Large intestine (tissue), 3 donors: ENCODE data around the gene SLC25A11. TPM values are rescaled to one million over a fixed set of nuclear protein-coding genes. Genes with fewer than 3 reads are reported as not detected.

Experiments
- DNase-seq, 2 donors: peaks; one replicate each; pipeline versions ENCODE4 v3.0.0 to v3.0.0-alpha.2; 2013
- H3K27ac ChIP-seq: one replicate; pipeline ENCODE4 v1.5.1; 2013; ENCODE audit warnings: low read length
- H3K27me3 ChIP-seq: 2 replicates; pipeline ENCODE4 v1.6.1; 2013; ENCODE audit warnings: low read length; ENCODE audit not compliant: control insufficient read depth, insufficient read depth
- H3K36me3 ChIP-seq: 2 replicates; pipeline ENCODE4 v1.6.1; 2013; ENCODE audit warnings: low read length; ENCODE audit not compliant: control insufficient read depth, insufficient read depth
- H3K4me1 ChIP-seq: one replicate; pipeline ENCODE4 v1.6.1; 2013; ENCODE audit warnings: low read length; ENCODE audit not compliant: control insufficient read depth, insufficient read depth
- H3K4me3 ChIP-seq: one replicate; pipeline ENCODE4 v1.5.1; 2013; ENCODE audit warnings: low read length
- H3K9me3 ChIP-seq: one replicate; pipeline ENCODE4 v1.6.1; 2013; ENCODE audit warnings: mild to moderate bottlenecking, low read depth, low read length, moderate library complexity; ENCODE audit not compliant: control insufficient read depth
- WGBS: methylation state at CpG from one replicate; pipeline ENCODE4 v1.1.5; 2013; ENCODE audit warnings: low lambda C conversion rate; ENCODE audit not compliant: insufficient coverage; 5-methylcytosine and 5-hydroxymethylcytosine counted together
- polyA plus RNA-seq: library from polyadenylated mRNA; unstranded; fragments of 120-200 nt; gene quantifications from one replicate; pipeline ENCODE4 v1.2.1, GENCODE V29; 2013

SLC25A11 gene
- polyA plus RNA-seq, 1 donor = 47.1 TPM

DNA sequence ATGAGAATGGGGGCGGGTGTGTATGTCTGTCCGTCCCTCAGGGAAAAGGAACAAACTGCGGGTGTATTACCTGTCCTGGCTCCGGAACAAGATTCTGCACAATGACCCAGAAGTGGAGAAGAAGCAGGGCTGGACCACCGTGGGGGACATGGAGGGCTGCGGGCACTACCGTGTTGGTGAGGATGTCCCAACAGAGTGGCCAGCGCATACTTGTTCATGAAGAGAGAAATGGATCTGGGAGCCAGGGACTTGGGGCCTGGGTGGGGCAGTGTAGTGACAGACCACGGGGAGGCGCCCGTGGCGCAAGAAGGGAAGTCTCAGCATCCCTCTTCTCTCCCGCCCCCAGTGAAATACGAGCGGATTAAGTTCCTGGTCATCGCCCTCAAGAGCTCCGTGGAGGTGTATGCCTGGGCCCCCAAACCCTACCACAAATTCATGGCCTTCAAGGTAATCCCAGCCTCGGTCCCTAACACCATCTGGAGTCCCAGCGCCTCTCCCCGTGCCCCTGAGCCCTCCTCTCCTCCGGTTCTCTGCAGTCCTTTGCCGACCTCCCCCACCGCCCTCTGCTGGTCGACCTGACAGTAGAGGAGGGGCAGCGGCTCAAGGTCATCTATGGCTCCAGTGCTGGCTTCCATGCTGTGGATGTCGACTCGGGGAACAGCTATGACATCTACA is 44.1 kb downstream of the SLC25A11 start:
- no CpG with 5 or more reads among the region's 27 CpGs for WGBS
- H3K4me1 ChIP-seq = peaks cover 27% of the 10 kb centered on the region

DNA sequence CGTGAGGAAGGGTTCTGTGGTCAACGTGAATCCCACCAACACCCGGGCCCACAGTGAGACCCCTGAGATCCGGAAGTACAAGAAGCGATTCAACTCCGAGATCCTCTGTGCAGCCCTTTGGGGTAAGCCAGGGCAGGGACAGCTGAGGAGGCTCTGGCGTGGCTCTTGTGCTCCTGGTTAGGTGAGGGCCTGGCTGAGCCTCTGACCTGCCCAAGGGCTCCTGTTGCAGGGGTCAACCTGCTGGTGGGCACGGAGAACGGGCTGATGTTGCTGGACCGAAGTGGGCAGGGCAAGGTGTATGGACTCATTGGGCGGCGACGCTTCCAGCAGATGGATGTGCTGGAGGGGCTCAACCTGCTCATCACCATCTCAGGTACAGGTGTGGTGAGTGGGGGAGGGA is 44.7 kb downstream of the SLC25A11 start:
- WGBS = no CpG with 5 or more reads among the region's 13 CpGs
- Histone ChIP-seq H3K4me3 (no peak overlapping the region), H3K9me3 (peaks cover 2% of the 10 kb centered on the region), H3K27me3 (peaks cover 13% of the 10 kb centered on the region), H3K4me1 (peaks cover 20% of the 10 kb centered on the region), H3K36me3 (peaks cover 75% of the 10 kb centered on the region), H3K27ac (no peak overlapping the region)
- DNase-seq = no peak

More for the DNA sequence above, 44.1 kb downstream of the SLC25A11 start:
- H3K9me3 ChIP-seq = peaks cover 8% of the 10 kb centered on the region
- no peak overlapping the region for H3K27ac ChIP-seq
- H3K36me3 ChIP-seq = peaks cover 69% of the 10 kb centered on the region
- no peak overlapping the region for H3K4me3 ChIP-seq
- H3K27me3 ChIP-seq = peaks cover 19% of the 10 kb centered on the region
- DNase-seq = no peak

DNA sequence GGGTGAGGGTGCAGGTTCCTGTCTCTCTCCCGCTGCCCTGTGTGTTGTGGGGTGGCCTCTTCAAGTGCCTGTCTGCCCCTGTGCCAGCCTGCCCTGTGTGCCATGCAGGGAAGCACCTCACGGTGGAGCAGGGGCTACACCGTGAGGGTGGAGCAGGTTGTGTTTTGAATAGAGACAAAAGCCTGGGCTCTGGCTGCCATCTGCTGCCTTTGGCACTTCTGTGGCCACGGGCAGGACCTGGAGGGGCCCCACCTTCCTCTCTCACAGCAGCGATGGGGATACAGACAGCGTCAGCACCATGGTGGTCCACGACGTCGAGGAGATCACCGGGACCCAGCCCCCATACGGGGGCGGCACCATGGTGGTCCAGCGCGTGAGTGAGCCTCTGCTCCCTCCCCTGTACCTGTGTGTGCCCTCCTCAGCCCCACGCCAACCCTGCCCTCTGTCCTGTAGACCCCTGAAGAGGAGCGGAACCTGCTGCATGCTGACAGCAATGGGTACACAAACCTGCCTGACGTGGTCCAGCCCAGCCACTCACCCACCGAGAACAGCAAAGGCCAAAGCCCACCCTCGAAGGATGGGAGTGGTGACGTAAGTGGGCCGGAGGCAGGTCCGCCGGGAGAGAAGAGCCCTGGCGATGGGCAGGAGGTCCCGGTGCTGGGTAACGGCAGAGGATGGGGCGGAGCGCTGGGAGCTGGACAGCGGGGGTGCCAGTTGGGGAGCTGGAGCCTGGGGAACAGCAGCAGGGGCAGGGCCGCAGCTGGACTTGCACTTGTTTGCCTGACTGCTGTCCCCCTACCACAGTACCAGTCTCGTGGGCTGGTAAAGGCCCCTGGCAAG is 45.9 kb downstream of the SLC25A11 start:
- peaks cover 13% of the 10 kb centered on the region for H3K4me1 ChIP-seq
- DNase-seq = no peak
- H3K36me3 ChIP-seq = peaks cover 81% of the 10 kb centered on the region
- H3K4me3 ChIP-seq = peak overlapping the region; percentile 19
- peak overlapping the region; percentile 65 for H3K27ac ChIP-seq
- WGBS = no CpG with 5 or more reads among the region's 31 CpGs
- H3K9me3 ChIP-seq = no peaks in the 10 kb centered on the region
- peaks cover 2% of the 10 kb centered on the region for H3K27me3 ChIP-seq

DNA sequence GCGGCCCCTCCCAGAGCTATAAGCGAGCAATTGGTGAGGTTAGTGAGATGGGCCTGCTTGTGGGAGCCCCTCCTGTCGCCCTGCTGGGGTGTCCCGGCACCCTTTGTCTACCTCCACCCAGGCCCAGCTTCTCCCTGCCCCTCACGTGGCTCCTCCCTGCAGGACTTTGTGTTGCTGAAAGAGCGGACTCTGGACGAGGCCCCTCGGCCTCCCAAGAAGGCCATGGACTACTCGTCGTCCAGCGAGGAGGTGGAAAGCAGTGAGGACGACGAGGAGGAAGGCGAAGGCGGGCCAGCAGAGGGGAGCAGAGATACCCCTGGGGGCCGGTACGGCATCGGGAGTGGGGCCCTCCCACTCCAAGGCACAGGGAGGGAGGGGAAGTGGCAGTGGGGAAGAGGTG is 46.6 kb downstream of the SLC25A11 start:
- 80% methylated on average over 1 of the region's 18 CpGs for WGBS
- peaks cover 8% of the 10 kb centered on the region for H3K4me1 ChIP-seq
- peaks cover 86% of the 10 kb centered on the region for H3K36me3 ChIP-seq

DNA sequence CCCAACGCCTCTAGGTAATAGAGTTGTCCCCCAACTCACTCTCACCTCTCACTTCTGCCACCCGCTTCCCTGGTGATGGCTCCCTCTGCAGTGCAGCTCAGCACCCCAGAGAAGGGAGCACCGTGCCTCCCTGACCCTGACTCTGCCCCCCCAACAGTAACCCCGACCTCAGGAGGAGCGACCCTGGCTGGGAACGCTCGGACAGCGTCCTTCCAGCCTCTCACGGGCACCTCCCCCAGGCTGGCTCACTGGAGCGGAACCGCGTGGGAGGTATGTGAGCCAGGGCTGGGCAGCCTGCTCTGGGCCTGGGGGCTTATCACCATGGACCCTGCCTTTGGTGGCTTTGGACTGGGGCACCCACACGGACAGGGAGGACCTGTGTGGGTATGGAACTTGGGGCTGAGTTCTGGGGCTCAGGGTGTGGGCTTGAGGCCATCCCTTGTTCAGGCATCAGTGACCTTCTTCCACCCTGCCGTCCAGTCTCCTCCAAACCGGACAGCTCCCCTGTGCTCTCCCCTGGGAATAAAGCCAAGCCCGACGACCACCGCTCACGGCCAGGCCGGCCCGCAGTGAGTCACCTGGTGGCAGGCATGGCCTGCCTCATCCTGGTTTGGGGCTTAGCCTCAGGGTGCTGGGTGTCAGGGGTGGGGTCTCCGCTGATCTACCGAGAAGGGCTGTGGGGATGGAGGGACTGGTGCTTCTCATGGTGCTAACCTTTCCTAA is 47.2 kb downstream of the SLC25A11 start:
- Histone ChIP-seq H3K4me3 (no peak overlapping the region), H3K4me1 (peaks cover 8% of the 10 kb centered on the region), H3K36me3 (peaks cover 90% of the 10 kb centered on the region), H3K27ac (peak overlapping the region; percentile 65), H3K9me3 (no peaks in the 10 kb centered on the region), H3K27me3 (no peaks in the 10 kb centered on the region)
- no CpG with 5 or more reads among the region's 23 CpGs for WGBS
- no peak for DNase-seq

More for the DNA sequence above, 46.6 kb downstream of the SLC25A11 start:
- no peaks in the 10 kb centered on the region for H3K9me3 ChIP-seq
- H3K4me3 ChIP-seq = peak overlapping the region; percentile 19
- peak overlapping the region; percentile 65 for H3K27ac ChIP-seq
- H3K27me3 ChIP-seq = no peaks in the 10 kb centered on the region
- DNase-seq = peak; percentile 62 to 67

DNA sequence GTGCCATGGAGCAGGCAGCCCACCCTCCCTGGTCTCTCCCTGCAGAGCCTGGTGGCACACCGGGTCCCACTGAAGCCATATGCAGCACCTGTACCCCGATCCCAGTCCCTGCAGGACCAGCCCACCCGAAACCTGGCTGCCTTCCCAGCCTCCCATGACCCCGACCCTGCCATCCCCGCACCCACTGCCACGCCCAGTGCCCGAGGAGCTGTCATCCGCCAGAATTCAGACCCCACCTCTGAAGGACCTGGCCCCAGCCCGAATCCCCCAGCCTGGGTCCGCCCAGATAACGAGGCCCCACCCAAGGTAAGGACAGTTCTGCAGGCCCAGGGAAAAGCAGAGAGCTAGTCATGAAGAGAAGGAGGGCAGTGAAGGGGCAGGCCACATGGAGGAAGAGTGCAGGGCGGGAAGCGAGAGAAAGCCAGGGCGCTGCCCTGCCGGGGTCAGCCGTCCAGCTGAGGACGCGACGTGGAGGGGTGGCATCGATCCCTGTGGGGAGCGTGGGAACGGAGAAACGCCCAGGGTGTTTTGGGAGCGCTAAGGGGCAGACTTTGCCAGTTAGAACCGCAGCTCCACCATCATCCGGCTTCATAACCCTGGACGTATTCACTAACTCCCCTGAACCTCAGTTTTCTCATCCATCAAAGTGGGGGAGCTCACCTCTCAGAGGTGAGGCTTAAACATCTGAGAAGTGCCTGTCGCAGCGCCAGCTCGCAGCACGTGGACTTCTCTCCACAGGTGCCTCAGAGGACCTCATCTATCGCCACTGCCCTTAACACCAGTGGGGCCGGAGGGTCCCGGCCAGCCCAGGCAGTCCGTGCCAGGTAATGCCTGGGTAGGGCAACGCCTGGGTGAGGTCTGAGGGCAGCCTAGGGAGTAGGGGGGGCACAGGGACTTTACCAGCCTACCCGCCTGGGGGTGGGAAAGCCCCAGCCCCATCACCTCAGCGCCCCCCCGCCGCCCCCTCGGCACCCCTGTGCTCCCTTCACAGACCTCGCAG is 48.1 kb downstream of the SLC25A11 start:
- Histone ChIP-seq H3K27me3 (no peaks in the 10 kb centered on the region), H3K4me3 (no peak overlapping the region), H3K9me3 (no peaks in the 10 kb centered on the region), H3K36me3 (peaks cover 91% of the 10 kb centered on the region), H3K4me1 (peaks cover 8% of the 10 kb centered on the region), H3K27ac (no peak overlapping the region)
- WGBS = 100% methylated on average over 2 of the region's 42 CpGs
- DNase-seq = no peak

DNA sequence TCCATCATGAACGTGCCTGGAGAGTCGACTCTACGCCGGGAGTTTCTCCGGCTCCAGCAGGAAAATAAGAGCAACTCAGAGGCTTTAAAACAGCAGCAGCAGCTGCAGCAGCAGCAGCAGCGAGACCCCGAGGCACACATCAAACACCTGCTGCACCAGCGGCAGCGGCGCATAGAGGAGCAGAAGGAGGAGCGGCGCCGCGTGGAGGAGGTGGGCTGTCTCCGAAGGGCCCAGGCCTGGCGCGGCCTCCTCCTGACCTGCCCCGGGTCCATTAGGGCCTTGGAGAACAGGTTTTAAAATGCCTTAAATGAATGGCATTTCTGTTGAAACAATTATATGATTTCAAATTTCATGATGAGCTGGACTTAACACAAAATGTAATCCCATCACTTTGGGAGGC is 52.3 kb downstream of the SLC25A11 start:
- DNase-seq = no peak
- Histone ChIP-seq H3K4me3 (no peak overlapping the region), H3K27me3 (no peaks in the 10 kb centered on the region), H3K9me3 (no peaks in the 10 kb centered on the region), H3K36me3 (peaks cover 78% of the 10 kb centered on the region), H3K4me1 (no peaks in the 10 kb centered on the region), H3K27ac (no peak overlapping the region)
- no CpG with 5 or more reads among the region's 18 CpGs for WGBS

Other genes with a start within 250 kb of the SLC25A11 start
- 50.9 TPM for gene PELP1, start 235.9 kb downstream of the SLC25A11 start, polyA plus RNA-seq
- gene ARRB2, start 229.4 kb downstream of the SLC25A11 start, polyA plus RNA-seq = 96.7 TPM
- 33.0 TPM for gene MED11, start 208.6 kb downstream of the SLC25A11 start, polyA plus RNA-seq
- gene ZMYND15, start 200.2 kb downstream of the SLC25A11 start, polyA plus RNA-seq = 5.1 TPM
- 62.1 TPM for gene CXCL16, start 200.1 kb downstream of the SLC25A11 start, polyA plus RNA-seq
- 44.0 TPM for gene TM4SF5, start 168.2 kb downstream of the SLC25A11 start, polyA plus RNA-seq
- gene VMO1, start 153.7 kb downstream of the SLC25A11 start, polyA plus RNA-seq = 2.1 TPM
- gene GLTPD2, start 151.1 kb downstream of the SLC25A11 start, polyA plus RNA-seq = 34.4 TPM
- 97.1 TPM for gene PSMB6, start 143.9 kb downstream of the SLC25A11 start, polyA plus RNA-seq
- 21.8 TPM for gene PLD2, start 132.9 kb downstream of the SLC25A11 start, polyA plus RNA-seq
- gene MINK1, start 106.7 kb downstream of the SLC25A11 start, polyA plus RNA-seq = 103 TPM
- gene C17orf107, start 40.5 kb downstream of the SLC25A11 start, polyA plus RNA-seq = 2.1 TPM
- 0.37 TPM for gene CHRNE, start 36.9 kb downstream of the SLC25A11 start, polyA plus RNA-seq
- gene GP1BA, start 7.8 kb downstream of the SLC25A11 start, polyA plus RNA-seq = 1.5 TPM
- gene RNF167, start 222 bp upstream of the SLC25A11 start, polyA plus RNA-seq = 117 TPM
- gene PFN1, start 8.5 kb upstream of the SLC25A11 start, polyA plus RNA-seq = 557 TPM
- gene ENO3, start 11.1 kb upstream of the SLC25A11 start, polyA plus RNA-seq = 31.4 TPM
- 82.0 TPM for gene SPAG7, start 27.8 kb upstream of the SLC25A11 start, polyA plus RNA-seq
- 35.6 TPM for gene CAMTA2, start 47.6 kb upstream of the SLC25A11 start, polyA plus RNA-seq
- gene INCA1, start 57.5 kb upstream of the SLC25A11 start, polyA plus RNA-seq = 4.6 TPM
- gene KIF1C, start 57.9 kb upstream of the SLC25A11 start, polyA plus RNA-seq = 69.2 TPM
- 3.2 TPM for gene SLC52A1, start 95.4 kb upstream of the SLC25A11 start, polyA plus RNA-seq
- gene ZFP3, start 138.4 kb upstream of the SLC25A11 start, polyA plus RNA-seq = 9.9 TPM
- gene ZNF232, start 171.8 kb upstream of the SLC25A11 start, polyA plus RNA-seq = 11.1 TPM
- 0.54 TPM for gene USP6, start 176.0 kb upstream of the SLC25A11 start, polyA plus RNA-seq